HUES64 (cell line): ENCODE data around the gene OR13C8.
"Not testable (repeated sequence)": the region's sequence is repeated elsewhere in the genome, so short reads cannot be mapped to it uniquely, and the experiment has no call there.

Experiments used
- H3K27ac ChIP-seq: 2 replicates; pipeline ENCODE4 v1.7.0; 2013; ENCODE audit warnings: low read depth, low read length, inconsistent platforms
- H3K27me3 ChIP-seq: 2 replicates; pipeline ENCODE4 v1.6.1; 2013; ENCODE audit warnings: mild to moderate bottlenecking, low read length; ENCODE audit not compliant: insufficient read depth
- H3K36me3 ChIP-seq: 2 replicates; pipeline ENCODE4 v1.6.1; 2013; ENCODE audit warnings: mild to moderate bottlenecking, low read length; ENCODE audit not compliant: insufficient read depth
- H3K4me1 ChIP-seq: 2 replicates; pipeline ENCODE4 v1.6.1; 2013; ENCODE audit warnings: mild to moderate bottlenecking, low read length, moderate library complexity; ENCODE audit not compliant: insufficient read depth
- H3K4me3 ChIP-seq: 2 replicates; pipeline ENCODE4 v1.5.1; 2013; ENCODE audit warnings: mild to moderate bottlenecking, low read length, moderate library complexity
- H3K9ac ChIP-seq: 2 replicates; pipeline ENCODE4 v1.6.1; 2013; ENCODE audit warnings: mild to moderate bottlenecking, low read depth, low read length
- H3K9me3 ChIP-seq: 2 replicates; pipeline ENCODE4 v1.6.1; 2013; ENCODE audit warnings: low read depth, low read length; ENCODE audit not compliant: insufficient read depth
- WGBS: fragments of 150-250, 120-280 bp; methylation state at CpG from one replicate; pipeline ENCODE4 v1.1.7; 2013; ENCODE audit warnings: missing lambda C conversion rate; 5-methylcytosine and 5-hydroxymethylcytosine counted together

OR13C8 gene

DNA sequence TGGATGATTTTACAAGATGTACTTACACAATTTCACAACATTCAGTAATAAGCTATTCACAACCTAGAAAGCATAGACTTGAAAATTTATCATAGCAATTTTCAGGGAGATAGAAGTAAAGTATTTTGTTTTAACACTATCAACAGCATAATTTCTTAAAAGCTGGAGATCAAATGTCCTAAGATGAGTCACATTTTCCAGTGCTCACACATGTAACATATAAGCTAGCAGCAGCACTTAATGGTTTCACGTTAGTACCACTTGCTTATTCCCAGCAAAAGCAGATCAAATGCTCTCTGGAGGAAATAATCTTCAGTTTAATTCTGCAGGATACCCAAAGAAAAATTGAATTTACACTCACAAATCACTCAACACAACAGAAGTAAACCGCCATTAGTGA lies 6.5 kb downstream of the OR13C8 start:
- Histone ChIP-seq H3K9me3 (peaks cover 6% of the 10 kb centered on the region; the same call in 1 of the 2 replicates), H3K4me1 (no peaks in the 10 kb centered on the region), H3K36me3 (no peaks in the 10 kb centered on the region), H3K9ac (no peak overlapping the region), H3K27me3 (no peaks in the 10 kb centered on the region), H3K4me3 (no peak overlapping the region), H3K27ac (no peak overlapping the region)
- WGBS: 77% methylated on average over 2 of the region's 2 CpGs

DNA sequence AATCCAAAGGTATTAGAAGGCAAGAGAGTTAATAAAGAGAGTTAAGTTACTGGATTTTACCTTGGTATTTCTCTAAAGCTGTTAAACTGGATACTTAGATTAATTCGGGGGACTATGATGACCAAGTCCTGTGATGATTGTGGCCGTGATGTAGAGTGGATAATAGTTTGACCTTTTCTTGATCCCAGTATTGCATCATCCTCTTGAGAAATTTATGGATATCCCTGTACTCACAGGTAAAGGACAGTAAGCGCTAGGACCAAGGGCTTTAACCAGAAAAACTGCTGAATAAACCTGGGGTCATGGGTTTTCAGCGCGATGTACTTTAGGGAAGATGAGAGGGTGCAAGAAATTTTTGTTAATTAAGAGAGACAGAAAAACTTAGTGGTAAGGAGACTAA lies 8.3 kb downstream of the OR13C8 start:
- 89% methylated on average over 5 of the region's 5 CpGs for WGBS
- H3K9me3 ChIP-seq: no peaks in the 10 kb centered on the region
- no peaks in the 10 kb centered on the region for H3K36me3 ChIP-seq
- no peak overlapping the region for H3K9ac ChIP-seq
- H3K4me3 ChIP-seq: no peak overlapping the region
- no peaks in the 10 kb centered on the region for H3K27me3 ChIP-seq
- no peaks in the 10 kb centered on the region for H3K4me1 ChIP-seq
- H3K27ac ChIP-seq: no peak overlapping the region

DNA sequence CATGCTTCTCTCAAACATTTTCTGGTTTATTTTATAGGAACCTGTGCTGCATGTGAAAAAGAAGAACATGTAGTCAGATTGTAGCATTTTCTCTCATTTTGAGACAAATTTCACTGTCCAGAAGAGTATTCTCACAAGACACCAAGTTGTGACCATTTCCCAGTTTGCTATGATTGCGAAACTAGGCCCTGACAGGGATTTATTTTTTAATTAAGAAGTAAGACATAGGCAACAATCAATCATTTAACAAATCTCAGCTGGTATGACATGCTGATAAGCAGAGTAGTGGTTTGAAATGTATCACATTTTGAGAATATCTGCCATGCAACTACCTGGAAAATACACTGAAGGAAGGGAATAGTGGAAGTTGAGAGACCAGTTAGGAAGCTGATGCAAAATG lies 11.6 kb downstream of the OR13C8 start:
- Histone ChIP-seq H3K36me3 (no peaks in the 10 kb centered on the region), H3K27me3 (no peaks in the 10 kb centered on the region), H3K27ac (no peak overlapping the region), H3K4me1 (no peaks in the 10 kb centered on the region), H3K9me3 (no peaks in the 10 kb centered on the region), H3K4me3 (no peak overlapping the region), H3K9ac (no peak overlapping the region)
- no CpG with 5 or more reads among the region's 1 CpG for WGBS

DNA sequence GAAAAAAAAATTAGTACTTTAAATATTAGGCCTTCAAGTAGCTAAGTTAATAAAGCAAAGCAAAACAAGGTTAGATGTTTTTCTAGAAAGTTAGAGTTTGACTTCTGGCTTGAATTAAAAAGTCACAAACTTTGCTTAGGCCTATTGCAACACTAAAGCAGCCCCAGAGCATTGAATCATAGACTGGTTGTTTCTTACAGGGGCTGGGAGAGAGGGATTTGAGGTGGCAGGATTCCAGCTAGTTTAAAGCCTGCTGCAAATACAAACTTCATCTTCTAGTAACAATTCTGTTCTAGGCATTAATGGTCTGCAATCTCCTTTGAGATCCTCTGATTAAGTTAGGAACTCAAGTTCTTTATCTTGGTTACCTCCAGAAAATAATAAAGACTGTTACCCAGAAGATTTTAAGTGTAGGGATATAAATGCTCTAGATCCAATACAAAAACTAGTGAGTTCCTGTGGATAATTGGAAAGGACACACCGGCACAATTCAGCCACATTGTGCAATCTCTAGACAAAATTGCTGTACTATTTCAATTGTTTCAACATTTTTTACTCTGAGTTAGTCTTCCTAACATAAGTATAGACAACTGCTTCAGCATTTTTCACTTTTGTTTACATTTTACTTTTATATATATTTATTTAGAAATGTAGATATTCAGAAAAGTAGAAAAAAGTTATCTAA lies 17.7 kb downstream of the OR13C8 start:
- H3K27ac ChIP-seq: no peak overlapping the region
- 100% methylated on average over 1 of the region's 1 CpG for WGBS
- no peaks in the 10 kb centered on the region for H3K27me3 ChIP-seq
- no peaks in the 10 kb centered on the region for H3K9me3 ChIP-seq
- H3K36me3 ChIP-seq: no peaks in the 10 kb centered on the region
- no peak overlapping the region for H3K9ac ChIP-seq
- no peak overlapping the region for H3K4me3 ChIP-seq
- no peaks in the 10 kb centered on the region for H3K4me1 ChIP-seq

DNA sequence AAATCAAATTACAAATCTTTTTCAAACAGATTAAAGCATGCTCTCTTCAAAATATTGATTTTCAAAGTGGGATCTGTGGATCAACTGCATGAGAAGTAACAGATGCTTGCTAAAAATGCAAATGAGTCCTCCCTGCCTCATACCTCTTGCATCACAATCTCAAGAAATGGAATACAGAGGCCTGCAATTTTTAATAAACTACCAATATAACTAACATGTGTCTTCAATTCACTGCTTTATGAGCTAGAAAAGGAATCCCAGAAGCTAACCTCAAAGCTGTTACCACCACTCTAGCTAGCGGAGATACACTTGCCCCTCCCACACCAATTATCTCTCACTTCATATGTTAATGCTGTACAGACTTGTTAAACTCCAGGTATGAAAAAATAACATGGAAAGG lies 20.7 kb downstream of the OR13C8 start:
- Histone ChIP-seq H3K9me3 (0 out of 2 replicates have a peak, but pooled peaks cover 12% of the 10 kb centered on the region), H3K27me3 (no peaks in the 10 kb centered on the region), H3K4me3 (no peak overlapping the region), H3K36me3 (no peaks in the 10 kb centered on the region), H3K27ac (no peak overlapping the region), H3K9ac (no peak overlapping the region), H3K4me1 (no peaks in the 10 kb centered on the region)
- WGBS: 27% methylated on average over 1 of the region's 1 CpG

DNA sequence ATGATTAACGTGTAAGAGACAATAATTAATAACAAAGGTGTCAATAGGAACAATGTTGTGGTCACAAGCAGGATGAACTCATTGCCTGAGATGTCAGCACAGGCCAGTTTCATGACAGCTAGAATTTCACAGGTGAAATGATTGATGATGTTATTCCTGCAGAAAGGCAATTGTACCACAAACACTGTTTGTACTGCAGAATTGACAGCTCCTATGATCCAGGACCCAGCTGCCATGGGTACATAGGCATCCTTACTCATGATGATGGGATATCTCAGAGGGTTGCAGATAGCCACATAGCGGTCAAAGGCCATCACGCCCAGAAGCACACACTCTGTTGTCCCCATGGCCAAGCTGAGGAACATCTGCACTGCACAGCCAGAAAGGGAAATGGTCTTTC lies 29.8 kb downstream of the OR13C8 start:
- not testable (repeated sequence) for H3K4me3 ChIP-seq, H3K9ac ChIP-seq, H3K36me3 ChIP-seq, H3K27me3 ChIP-seq, H3K9me3 ChIP-seq, H3K27ac ChIP-seq, H3K4me1 ChIP-seq
- 83% methylated on average over 3 of the region's 3 CpGs for WGBS

DNA sequence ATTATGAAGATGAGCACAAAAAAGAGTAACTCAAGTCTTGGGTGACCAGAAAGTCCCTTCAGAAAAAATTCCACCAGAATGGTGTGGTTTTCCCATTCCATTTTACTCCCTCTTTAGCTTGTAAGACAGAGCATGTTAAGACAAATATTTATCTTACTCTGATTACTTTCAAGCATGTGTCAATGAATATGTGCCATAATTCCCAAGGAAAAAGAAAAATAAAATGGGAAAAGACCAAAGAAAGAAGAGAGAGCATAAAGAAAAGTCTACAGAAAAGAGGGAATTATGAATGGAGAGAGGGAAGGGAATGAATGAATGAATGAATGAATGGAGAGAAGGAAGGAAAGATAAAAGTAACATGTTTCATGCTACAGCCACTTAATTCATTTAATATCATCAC lies 30.3 kb downstream of the OR13C8 start, which contains the start of gene OR13C5:
Gene OR13C5 (minus strand): TSS at position 101 of the 400 bp plus-strand sequence. CDS start 0 bp downstream, at position 101.
- not testable (repeated sequence) for H3K9ac ChIP-seq, H3K27me3 ChIP-seq, H3K4me1 ChIP-seq, H3K4me3 ChIP-seq, H3K9me3 ChIP-seq, H3K36me3 ChIP-seq, H3K27ac ChIP-seq

DNA sequence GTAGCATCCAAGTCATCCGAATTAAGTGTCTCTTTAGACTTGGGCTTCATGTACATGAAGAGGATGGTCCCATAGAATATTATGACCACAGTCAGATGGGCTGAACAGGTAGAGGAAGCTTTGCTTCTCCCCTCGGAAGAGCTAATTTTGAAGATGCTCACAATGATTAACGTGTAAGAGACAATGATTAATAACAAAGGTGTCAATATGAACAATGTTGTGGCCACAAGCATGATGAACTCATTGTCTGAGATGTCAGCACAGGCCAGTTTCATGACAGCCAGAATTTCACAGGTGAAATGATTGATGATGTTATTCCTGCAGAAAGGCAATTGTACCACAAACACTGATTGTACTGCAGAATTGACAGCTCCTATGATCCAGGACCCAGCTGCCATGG lies 35.8 kb downstream of the OR13C8 start:
- Histone ChIP-seq H3K36me3 (no peaks in the 10 kb centered on the region), H3K4me1 (no peaks in the 10 kb centered on the region), H3K27ac (no peak overlapping the region), H3K9me3 (no peaks in the 10 kb centered on the region), H3K27me3 (no peaks in the 10 kb centered on the region), H3K4me3 (no peak overlapping the region), H3K9ac (no peak overlapping the region)
- WGBS: 87% methylated on average over 3 of the region's 3 CpGs

DNA sequence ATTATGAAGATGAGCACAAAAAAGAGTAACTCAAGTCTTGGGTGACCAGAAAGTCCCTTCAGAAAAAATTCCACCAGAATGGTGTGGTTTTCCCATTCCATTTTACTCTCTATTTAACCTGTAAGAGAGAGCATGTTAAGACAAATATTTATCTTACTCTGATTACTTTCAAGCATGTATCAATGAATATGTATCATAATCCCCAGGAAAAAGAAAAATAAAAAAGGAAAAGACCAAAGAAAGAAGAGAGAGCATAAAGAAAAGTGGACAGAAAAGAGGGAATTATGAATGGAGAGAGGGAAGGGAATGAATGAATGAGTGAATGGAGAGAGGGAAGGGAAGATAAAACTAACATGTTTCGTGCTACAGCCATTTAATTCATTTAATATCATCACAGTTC lies 36.6 kb downstream of the OR13C8 start, which contains the start of gene OR13C2:
Gene OR13C2 (minus strand): TSS at position 101 of the 400 bp plus-strand sequence. CDS start 0 bp downstream, at position 101.
- no CpG with 5 or more reads among the region's 1 CpG for WGBS
- not testable (repeated sequence) for H3K9me3 ChIP-seq, H3K4me3 ChIP-seq, H3K9ac ChIP-seq, H3K36me3 ChIP-seq, H3K27me3 ChIP-seq, H3K4me1 ChIP-seq, H3K27ac ChIP-seq

DNA sequence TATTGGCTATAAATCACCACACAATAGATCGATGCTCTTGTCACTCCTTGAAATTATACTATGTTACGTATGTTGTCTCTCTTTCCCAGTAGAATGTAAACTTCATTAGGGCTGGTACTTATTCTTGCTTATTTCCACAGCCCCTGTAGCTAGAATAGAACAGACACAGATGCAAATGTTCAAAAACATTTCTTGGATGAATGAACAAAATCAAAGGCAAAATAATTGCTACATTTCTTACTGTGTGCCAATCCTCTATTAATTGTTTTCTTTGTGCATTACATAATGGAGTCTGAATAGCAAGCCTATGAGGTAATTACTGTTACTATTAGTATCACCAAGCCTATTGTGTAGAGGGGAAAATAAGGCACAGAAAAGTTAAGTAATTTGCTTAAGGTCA lies 37.2 kb downstream of the OR13C8 start:
- Histone ChIP-seq H3K9ac (no peak overlapping the region), H3K4me3 (no peak overlapping the region), H3K4me1 (no peaks in the 10 kb centered on the region), H3K27me3 (no peaks in the 10 kb centered on the region), H3K9me3 (no peaks in the 10 kb centered on the region), H3K36me3 (no peaks in the 10 kb centered on the region), H3K27ac (no peak overlapping the region)
- 96% methylated on average over 2 of the region's 2 CpGs for WGBS

DNA sequence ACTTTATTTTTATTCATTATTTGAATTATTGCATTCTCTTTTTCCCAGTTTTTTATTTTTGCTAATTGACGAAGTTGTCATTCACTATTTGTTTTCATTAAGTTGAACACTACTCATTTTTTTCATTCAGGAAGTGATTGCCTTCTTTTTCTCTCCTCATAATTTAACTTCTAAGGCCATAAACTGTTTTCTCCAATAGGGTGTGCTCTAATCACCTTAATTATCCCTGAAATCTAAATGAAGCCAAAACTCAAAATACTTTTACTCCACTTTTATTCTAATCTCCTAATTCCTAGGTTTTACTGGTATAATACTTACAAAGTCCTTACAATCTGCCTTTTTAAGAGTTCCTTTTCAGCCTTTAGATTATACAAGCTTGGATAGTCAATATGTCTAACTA lies 39.4 kb downstream of the OR13C8 start:
- no peaks in the 10 kb centered on the region for H3K4me1 ChIP-seq
- no peaks in the 10 kb centered on the region for H3K9me3 ChIP-seq
- H3K4me3 ChIP-seq: no peak overlapping the region
- no peaks in the 10 kb centered on the region for H3K27me3 ChIP-seq
- H3K36me3 ChIP-seq: no peaks in the 10 kb centered on the region
- WGBS: 67% methylated on average over 1 of the region's 1 CpG
- H3K27ac ChIP-seq: no peak overlapping the region
- no peak overlapping the region for H3K9ac ChIP-seq

DNA sequence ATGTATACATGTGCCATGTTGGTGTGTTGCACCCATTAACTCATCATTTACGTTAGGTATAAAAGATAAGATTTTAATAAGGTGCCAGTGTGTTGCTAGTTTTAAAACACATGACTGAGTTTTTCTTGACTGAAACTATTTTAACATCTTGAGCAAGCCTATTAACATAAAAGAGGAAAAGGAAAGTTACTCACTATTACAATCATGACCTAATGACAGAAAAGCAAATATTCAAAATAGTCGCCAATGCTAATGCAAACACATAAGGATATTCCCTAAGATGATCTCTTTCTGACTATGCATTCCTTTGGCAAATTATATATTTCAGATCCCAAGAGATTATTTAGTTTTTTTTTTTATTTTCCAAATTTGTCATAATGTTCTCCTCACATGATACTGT lies 42.2 kb downstream of the OR13C8 start:
- Histone ChIP-seq H3K27ac (no peak overlapping the region), H3K36me3 (no peaks in the 10 kb centered on the region), H3K9ac (no peak overlapping the region), H3K4me3 (no peak overlapping the region), H3K4me1 (no peaks in the 10 kb centered on the region), H3K9me3 (no peaks in the 10 kb centered on the region), H3K27me3 (no peaks in the 10 kb centered on the region)
- WGBS: 75% methylated on average over 1 of the region's 2 CpGs
